ENCODE measurements around the gene RNASET2. TPM values are rescaled to one million over a fixed set of nuclear protein-coding genes. Genes with fewer than 3 reads are reported as not detected.

Gene RNASET2
- polyA plus RNA-seq, 2 of the 4 experiments (the other 2 are of a cell fraction): 9.3 to 11.2 TPM

DNA sequence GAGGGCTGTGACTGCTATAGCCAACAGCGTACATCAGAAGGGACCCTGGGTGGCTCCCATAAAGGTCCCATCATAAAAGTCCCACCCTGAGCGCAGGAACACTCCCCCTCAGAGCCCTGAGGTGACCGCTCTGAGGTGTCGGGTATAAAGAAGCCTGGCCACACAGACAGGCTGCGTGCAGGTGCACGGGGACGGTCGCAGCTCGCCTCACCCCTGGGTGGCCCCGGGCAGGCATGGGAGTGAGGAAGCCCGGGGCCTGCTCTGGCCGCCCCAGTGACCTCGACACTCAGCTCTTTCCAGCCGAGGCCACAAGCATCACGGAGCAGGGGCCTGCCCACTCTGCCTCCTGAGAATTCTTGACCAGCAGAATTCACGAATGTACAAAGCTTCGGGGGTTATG lies 14.4 kb upstream of the RNASET2 start:
- Histone ChIP-seq H3K4me2 (no peak overlapping the region), H3K27ac (no peak overlapping the region), H3K4me3 (no peak overlapping the region), H3K9me3 (no peaks in the 10 kb centered on the region; the same call in 2 of the 3 replicates), H3K4me1 (no peaks in the 10 kb centered on the region)
- FAIRE-seq: no peak
- WGBS (ENCODE audit: missing lambda C conversion rate): 100% methylated on average over 3 of the region's 17 CpGs
- ChIA-PET POLR2A (no interaction called here), CTCF (interaction anchor here (1.2 to 1.8 kb wide), 3 partner anchors 8 to 196 kb away, joined by 3 read pairs; no protein-coding TSS in a partner anchor)
- no peak for TF ChIP-seq ZSCAN20 (CRISPR knock-in tag; IDR thresholded peaks at IDR 0.05)
- no peak for TF ChIP-seq MYC (IDR thresholded peaks at IDR 0.05; ENCODE audit: borderline replicate concordance, low read length)
- TF ChIP-seq MAFK (IDR thresholded peaks at IDR 0.05; ENCODE audit: partially characterized antibody): no peak
- no peak for TF ChIP-seq CHD2 (IDR thresholded peaks at IDR 0.05; ENCODE audit: low read length, partially characterized antibody)
- TF ChIP-seq PHF8 (IDR thresholded peaks at IDR 0.05; ENCODE audit: borderline replicate concordance, low read depth): no peak
- TF ChIP-seq BHLHE40 (IDR thresholded peaks at IDR 0.05; ENCODE audit: low read depth, low read length): no peak
- no peak for TF ChIP-seq CBX8 (IDR thresholded peaks at IDR 0.05)
- no peak for DNase-seq (ENCODE audit: low read depth in 1 of 2, low spot score in 1 of 2)
- ATAC-seq: no peak

DNA sequence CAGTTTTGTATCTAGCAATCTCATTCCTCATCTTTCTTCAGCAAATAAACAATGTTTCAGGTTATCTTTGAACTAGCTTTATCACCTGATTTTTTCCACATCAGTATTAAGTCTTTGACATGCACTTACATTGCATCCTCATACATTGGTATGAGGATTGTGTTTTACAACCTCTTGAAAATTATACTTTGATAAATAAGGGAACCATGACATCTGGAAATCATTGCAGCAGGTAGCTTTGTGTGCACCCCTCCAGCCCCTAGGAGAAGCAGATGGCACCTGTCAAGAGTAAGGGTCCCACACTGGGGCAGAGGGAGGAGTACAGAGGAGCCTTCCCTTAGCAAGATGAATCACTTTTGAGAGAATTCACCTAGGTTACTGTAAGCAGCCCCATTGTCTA lies 13.7 kb upstream of the RNASET2 start:
- DNase-seq (ENCODE audit: low read depth in 1 of 2, low spot score in 1 of 2): no peak
- no peak for TF ChIP-seq FOSL2 (IDR thresholded peaks at IDR 0.05)
- TF ChIP-seq FOSL2 (CRISPR knock-in tag; IDR thresholded peaks at IDR 0.05): no peak
- TF ChIP-seq NFE2L2 (conservative IDR thresholded peaks at IDR 0.05; ENCODE audit: low read length): no peak
- TF ChIP-seq ZFP36 (IDR thresholded peaks at IDR 0.05; ENCODE audit: borderline replicate concordance, partially characterized antibody): no peak
- TF ChIP-seq HOXB5 (CRISPR knock-in tag; IDR thresholded peaks at IDR 0.05): no peak
- TF ChIP-seq ZNF302 (CRISPR knock-in tag; IDR thresholded peaks at IDR 0.05): no peak
- TF ChIP-seq, protein P1, sequence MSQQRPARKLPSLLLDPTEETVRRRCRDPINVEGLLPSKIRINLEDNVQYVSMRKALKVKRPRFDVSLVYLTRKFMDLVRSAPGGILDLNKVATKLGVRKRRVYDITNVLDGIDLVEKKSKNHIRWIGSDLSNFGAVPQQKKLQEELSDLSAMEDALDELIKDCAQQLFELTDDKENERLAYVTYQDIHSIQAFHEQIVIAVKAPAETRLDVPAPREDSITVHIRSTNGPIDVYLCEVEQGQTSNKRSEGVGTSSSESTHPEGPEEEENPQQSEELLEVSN (IDR thresholded peaks at IDR 0.05; ENCODE audit: borderline replicate concordance, low read depth): no peak
- ATAC-seq: no peak
- Histone ChIP-seq H3K4me2 (no peak overlapping the region), H3K4me1 (no peaks in the 10 kb centered on the region), H3K4me3 (no peak overlapping the region), H3K27ac (no peak overlapping the region), H3K9me3 (no peaks in the 10 kb centered on the region; the same call in 2 of the 3 replicates)
- CTCF ChIA-PET: interaction anchor here (1.2 to 1.4 kb wide), 2 partner anchors 19 to 195 kb away, joined by 3 to 4 read pairs; no protein-coding TSS in a partner anchor
- POLR2A ChIA-PET: no interaction called here
- no peak for FAIRE-seq

DNA sequence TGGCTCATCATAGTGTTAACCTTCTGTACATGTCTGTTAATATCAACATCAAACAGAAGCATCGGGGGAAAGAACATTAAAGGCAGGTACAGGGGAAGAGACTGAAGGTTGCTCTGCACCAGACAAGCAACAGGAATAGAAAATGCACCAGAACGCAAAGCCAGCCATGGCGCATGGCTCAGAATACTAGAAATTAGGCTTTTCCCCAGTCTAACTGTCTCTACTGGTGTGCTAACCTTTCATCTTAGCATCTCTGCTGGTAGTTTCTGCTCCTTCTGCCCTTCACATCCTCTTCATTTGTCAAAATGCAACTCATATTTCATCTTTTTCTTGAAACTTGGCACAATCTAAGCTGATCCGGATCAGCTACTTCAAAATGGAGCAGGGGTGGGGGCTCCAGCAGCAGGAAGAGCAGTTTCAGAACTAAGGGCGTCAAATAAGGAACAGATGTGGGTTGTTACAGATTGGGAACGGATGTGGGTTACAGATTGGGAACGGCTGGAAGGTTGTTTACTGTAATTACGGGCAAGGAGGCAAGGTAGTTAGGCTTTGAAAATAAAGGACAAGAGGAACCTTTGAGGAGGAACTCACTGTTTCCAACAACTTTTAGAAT lies 13.1 kb upstream of the RNASET2 start:
- DNase-seq (ENCODE audit: low read depth in 1 of 2, low spot score in 1 of 2): no peak
- no peaks in the 10 kb centered on the region; the same call in 2 of the 3 replicates for H3K9me3 ChIP-seq
- H3K4me3 ChIP-seq: no peak overlapping the region
- no peak overlapping the region for H3K27ac ChIP-seq
- no peak for FAIRE-seq
- POLR2A ChIA-PET: no interaction called here
- TF ChIP-seq GATA3 (IDR thresholded peaks at IDR 0.05; ENCODE audit: borderline replicate concordance) (no peak), RFX5 (IDR thresholded peaks at IDR 0.05) (no peak), CBX8 (IDR thresholded peaks at IDR 0.05) (no peak), HOXA7 (CRISPR knock-in tag; IDR thresholded peaks at IDR 0.05) (no peak)
- no peak overlapping the region for H3K4me2 ChIP-seq
- 95% methylated on average over 8 of the region's 8 CpGs for WGBS (ENCODE audit: missing lambda C conversion rate)
- no peak for ATAC-seq
- H3K4me1 ChIP-seq: no peaks in the 10 kb centered on the region
- CTCF ChIA-PET: interaction anchor here (1.2 to 1.4 kb wide), 2 partner anchors 20 to 195 kb away, joined by 3 to 4 read pairs; no protein-coding TSS in a partner anchor

DNA sequence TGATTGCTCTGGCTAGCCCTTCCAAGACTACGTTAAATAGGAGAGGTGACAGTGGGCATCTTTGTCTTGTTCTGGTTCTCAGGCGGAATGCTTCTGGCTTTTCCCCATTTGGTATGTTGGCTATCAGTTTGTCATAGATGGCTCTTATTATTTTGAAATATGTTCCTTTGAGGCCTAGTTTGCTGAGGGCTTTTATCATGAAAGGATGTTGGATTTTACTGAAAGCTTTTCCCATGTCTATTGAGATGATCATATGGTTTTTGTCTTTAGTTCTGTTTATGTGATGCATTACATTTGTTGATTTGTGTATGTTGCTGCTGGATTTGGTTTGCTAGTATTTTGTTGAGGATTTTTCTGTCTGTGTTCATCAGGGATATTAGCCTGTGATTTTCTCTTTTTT lies 9.9 kb upstream of the RNASET2 start:
- CTCF ChIA-PET: interaction anchor here (1.9 kb wide), 1 partner anchor 15 kb away, joined by 5 read pairs; no protein-coding TSS in a partner anchor
- Histone ChIP-seq H3K4me2 (no peak overlapping the region), H3K4me3 (no peak overlapping the region), H3K4me1 (no peaks in the 10 kb centered on the region), H3K27ac (no peak overlapping the region), H3K9me3 (no peaks in the 10 kb centered on the region; the same call in 2 of the 3 replicates)
- WGBS (ENCODE audit: missing lambda C conversion rate): 95% methylated on average over 2 of the region's 2 CpGs
- POLR2A ChIA-PET: no interaction called here
- no peak for FAIRE-seq
- TF ChIP-seq RAD21 (conservative IDR thresholded peaks at IDR 0.05 in 1 of 2, IDR thresholded peaks at IDR 0.05 in 1 of 2): no peak
- DNase-seq (ENCODE audit: low read depth in 1 of 2, low spot score in 1 of 2): no peak
- no peak for ATAC-seq

All from A549 (cell line).